T-helper 17 cell (primary cell): ENCODE results near the gene RFX2. TPM values are rescaled to one million over a fixed set of nuclear protein-coding genes. Genes with fewer than 3 reads are reported as not detected.

Experiments used
- ATAC-seq: fragments of 150-1000 bp; cut with Tn5 transposase; 2 replicates; pipeline ENCODE4 v1.10.0; 2021; ENCODE audit warnings: mild to moderate bottlenecking, moderate library complexity
- DNase-seq, 3 donors: peaks; one replicate each; pipeline versions ENCODE4 v3.0.0 to v3.0.0-alpha.2; 2020 to 2021
- H3K9me3 ChIP-seq: one replicate; pipeline ENCODE4 v1.7.0; 2013; ENCODE audit warnings: low read length, mild to moderate bottlenecking; ENCODE audit not compliant: control insufficient read depth, poor library complexity, severe bottlenecking
- H3K27ac Mint-ChIP-seq: one replicate; pipeline ENCODE4 v1.8.0; 2022; ENCODE audit warnings: mild to moderate bottlenecking, moderate library complexity, mixed read lengths
- H3K27me3 Mint-ChIP-seq: one replicate; pipeline ENCODE4 v1.8.0; 2022; ENCODE audit warnings: mixed read lengths
- H3K36me3 Mint-ChIP-seq: one replicate; pipeline ENCODE4 v1.8.0; 2022; ENCODE audit warnings: low read depth, mixed read lengths
- H3K4me1 Mint-ChIP-seq: one replicate; pipeline ENCODE4 v1.8.0; 2022; ENCODE audit warnings: mild to moderate bottlenecking, mixed read lengths
- H3K4me3 Mint-ChIP-seq: one replicate; pipeline ENCODE4 v1.8.0; 2022; ENCODE audit warnings: mild to moderate bottlenecking, moderate library complexity, mixed read lengths
- total RNA-seq, 4 donors: library from RNA in 2 of 4; stranded (reverse) in 2 of 4; gene quantifications; one replicate each; pipeline ENCODE4 v1.2.3 and lab custom pipeline; 2022 to 2026

Gene RFX2
- total RNA-seq, 2 donors from 2014 or later, result 9.0 to 23.3 TPM

DNA sequence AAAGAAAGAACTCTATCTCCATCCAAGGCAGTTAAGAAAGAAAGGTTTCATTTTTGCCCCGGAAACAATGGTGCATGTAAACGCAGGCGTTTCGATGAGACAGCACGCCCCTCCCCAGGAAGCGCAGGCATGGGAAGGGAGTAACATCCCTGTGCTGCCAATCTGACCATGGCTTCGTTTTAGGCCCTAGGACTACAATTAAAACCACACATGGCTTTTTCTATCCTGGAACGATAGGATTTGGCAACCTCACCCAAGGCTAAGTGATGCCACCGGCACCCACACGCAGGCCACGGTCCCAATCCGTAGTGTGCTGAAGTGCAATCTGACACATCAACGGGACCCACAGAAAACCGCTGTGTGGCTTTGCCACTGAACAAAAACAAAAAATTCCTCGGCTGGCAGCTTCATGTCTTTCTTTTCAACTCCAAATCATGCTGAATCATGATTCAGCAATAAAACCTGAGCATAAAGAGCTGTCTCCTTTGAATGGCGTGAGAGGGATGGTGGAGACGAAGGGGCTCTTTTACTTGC, 156.6 kb downstream of the RFX2 start:
- ATAC-seq (peak; percentile 42), DNase-seq (no peak)
- Mint-ChIP-seq H3K36me3 (no peaks in the 10 kb centered on the region), H3K4me1 (peaks cover 62% of the 10 kb centered on the region), H3K4me3 (peak overlapping the region; percentile 79), H3K27me3 (no peaks in the 10 kb centered on the region), H3K27ac (peak overlapping the region; percentile 97)
- H3K9me3 ChIP-seq, result no peaks in the 10 kb centered on the region

DNA sequence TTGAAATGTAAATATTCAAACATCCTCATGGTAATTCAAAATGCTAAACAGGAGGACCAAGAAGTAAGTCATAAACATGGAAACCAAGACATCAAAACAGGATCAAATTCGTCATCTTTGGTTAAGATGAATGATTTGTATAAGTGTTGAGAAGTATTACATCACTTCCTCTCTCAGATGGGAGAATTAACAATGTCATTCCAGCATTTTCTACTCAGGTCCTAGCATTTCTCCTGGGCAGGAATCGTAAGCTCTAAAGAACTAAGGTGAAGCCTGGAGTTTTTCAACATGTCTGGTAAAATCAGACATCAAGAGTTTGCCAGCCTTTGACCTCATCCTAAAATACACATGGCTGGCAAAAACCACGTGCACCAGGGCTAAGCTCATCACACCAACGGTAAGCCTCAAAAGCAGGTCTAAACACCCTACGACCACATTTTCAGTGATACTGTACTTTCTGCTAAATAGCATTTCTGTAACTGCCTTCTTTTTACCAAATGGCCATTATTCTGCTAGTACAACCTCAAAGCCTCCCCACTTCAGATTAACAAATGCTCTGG, 157.2 kb downstream of the RFX2 start:
- no peak for ATAC-seq
- H3K27ac Mint-ChIP-seq, result peak overlapping the region; percentile 97
- peaks cover 66% of the 10 kb centered on the region for H3K4me1 Mint-ChIP-seq
- H3K9me3 ChIP-seq, result no peaks in the 10 kb centered on the region
- DNase-seq, result no peak
- H3K27me3 Mint-ChIP-seq, result no peaks in the 10 kb centered on the region
- H3K4me3 Mint-ChIP-seq, result peak overlapping the region; percentile 79
- H3K36me3 Mint-ChIP-seq, result no peaks in the 10 kb centered on the region

DNA sequence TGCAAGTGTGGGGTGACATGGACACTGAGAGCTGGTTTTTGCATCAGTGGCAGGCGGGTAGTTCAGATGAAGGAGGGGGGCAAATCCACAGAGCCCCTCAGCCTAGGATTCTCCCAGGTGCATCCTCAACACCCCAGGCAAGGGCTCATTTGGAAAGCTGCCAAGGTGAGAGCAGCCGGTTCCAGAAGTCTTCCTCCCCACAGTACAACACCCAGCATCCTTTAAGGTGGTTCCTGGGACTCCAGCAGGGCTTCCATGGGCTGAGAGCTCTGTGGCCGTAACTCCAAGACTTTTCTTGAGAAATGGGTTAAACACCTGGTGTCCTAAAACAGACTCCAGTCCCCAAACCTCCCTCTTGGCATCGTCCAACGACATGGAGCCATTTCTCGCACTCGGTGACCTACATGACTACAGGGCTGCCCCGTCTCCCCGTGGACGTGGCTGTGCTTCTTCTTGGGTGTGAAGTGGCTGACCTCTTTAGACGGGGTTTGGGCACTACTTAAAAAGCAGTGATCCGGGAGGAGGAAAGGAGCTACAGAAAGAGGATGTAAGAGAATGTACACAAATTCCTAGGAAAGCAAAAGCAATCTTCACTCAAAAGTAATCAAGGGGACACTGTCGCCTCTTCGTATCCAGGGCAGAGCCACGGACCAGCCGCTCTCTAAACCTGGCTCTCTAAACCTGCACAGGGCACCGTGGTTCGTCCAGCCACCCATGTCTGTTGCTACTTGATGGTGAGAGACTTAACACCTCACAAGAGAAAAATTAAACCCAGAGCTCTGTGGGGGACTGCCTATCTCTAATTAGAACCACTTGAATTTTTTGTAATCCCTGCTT, 157.9 kb downstream of the RFX2 start:
- no peaks in the 10 kb centered on the region for H3K36me3 Mint-ChIP-seq
- ATAC-seq (no peak), DNase-seq (no peak)
- peak overlapping the region; percentile 97 for H3K27ac Mint-ChIP-seq
- no peaks in the 10 kb centered on the region for H3K27me3 Mint-ChIP-seq
- no peaks in the 10 kb centered on the region for H3K9me3 ChIP-seq
- peaks cover 67% of the 10 kb centered on the region for H3K4me1 Mint-ChIP-seq
- H3K4me3 Mint-ChIP-seq, result peak overlapping the region; percentile 19

DNA sequence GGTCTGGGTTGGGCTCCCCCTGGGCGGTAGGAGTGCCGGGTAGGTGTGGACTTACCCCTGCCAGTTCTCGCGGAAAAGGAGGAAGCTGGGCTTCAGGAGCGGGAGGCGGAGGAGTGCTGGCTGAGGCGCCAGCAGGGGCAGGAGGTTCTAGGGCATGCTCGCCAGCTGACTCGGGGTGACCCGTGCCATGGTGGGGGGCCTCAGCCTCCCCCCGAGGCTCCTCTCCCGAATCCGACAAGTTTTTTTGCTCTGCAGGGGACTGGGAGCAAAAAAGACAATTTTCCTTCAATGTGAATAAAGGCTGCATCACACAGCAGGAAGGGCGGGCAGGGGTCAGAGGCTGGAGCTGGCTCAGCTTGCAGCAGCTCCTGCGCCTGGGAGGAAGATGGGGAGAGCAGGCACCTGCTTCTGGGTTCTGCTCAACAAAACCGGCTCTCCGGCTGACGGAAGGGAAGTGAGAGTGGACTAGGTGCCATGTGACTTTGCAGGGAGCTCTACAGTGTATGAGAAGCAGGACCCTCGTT, 158.9 kb downstream of the RFX2 start:
- Mint-ChIP-seq H3K4me3 (peak overlapping the region; percentile 63), H3K36me3 (no peaks in the 10 kb centered on the region), H3K27me3 (no peaks in the 10 kb centered on the region), H3K27ac (peak overlapping the region; percentile 97), H3K4me1 (peaks cover 68% of the 10 kb centered on the region)
- ATAC-seq (no peak), DNase-seq (no peak)
- no peaks in the 10 kb centered on the region for H3K9me3 ChIP-seq

DNA sequence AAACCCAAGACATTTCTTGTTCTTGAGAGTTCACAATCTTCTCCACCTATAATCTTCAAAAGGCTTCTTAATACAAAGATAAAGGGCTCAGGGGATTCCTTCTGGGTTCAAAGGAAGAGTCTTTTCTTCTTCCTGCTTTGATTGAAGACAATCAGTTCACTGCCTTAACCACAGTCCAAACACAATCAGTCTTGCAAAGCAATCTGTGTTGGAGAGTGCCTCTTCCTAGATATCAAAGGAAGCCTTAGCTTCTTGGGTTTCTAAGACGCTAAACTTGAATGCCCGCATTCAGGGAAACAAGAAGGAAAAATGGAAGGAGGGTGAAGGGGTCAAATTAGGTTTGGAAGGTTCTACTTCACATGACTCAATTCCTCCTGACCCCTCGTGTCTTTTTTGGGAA, 159.6 kb downstream of the RFX2 start:
- Mint-ChIP-seq H3K36me3 (no peaks in the 10 kb centered on the region), H3K27ac (peak overlapping the region; percentile 97), H3K4me3 (peak overlapping the region; percentile 87), H3K4me1 (peaks cover 69% of the 10 kb centered on the region), H3K27me3 (no peaks in the 10 kb centered on the region)
- DNase-seq (no peak), ATAC-seq (peak; percentile 41)
- H3K9me3 ChIP-seq, result no peaks in the 10 kb centered on the region

DNA sequence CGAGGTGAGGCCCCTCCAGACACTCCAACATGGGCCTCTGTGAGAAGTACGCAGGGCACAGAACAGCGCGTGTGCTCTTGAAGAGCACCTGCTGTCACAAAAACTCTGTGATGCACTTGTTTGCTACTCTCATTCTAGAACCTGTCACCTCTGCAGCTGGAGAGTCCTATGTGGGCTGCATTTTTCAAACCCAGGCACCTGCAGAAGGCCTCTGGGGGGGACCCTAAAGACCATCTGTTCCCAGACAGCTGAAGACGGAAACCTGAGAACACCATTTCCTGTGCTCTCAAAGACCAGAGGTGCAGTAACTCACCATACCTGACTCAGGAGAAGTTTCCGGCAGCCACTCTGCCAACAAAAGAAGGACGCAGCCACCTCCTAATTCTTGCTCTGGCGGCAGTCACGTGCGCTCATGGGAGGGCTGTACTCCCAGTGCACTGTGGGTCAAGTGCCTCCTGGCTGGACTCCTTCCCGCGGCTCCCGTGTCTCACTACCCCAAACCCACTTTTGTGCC, 160.5 kb downstream of the RFX2 start:
- no peak for DNase-seq
- ATAC-seq, result peak; percentile 61
- Mint-ChIP-seq H3K36me3 (no peaks in the 10 kb centered on the region), H3K27me3 (no peaks in the 10 kb centered on the region), H3K4me1 (peaks cover 73% of the 10 kb centered on the region), H3K4me3 (peak overlapping the region; percentile 87), H3K27ac (peak overlapping the region; percentile 97)
- H3K9me3 ChIP-seq, result no peaks in the 10 kb centered on the region

DNA sequence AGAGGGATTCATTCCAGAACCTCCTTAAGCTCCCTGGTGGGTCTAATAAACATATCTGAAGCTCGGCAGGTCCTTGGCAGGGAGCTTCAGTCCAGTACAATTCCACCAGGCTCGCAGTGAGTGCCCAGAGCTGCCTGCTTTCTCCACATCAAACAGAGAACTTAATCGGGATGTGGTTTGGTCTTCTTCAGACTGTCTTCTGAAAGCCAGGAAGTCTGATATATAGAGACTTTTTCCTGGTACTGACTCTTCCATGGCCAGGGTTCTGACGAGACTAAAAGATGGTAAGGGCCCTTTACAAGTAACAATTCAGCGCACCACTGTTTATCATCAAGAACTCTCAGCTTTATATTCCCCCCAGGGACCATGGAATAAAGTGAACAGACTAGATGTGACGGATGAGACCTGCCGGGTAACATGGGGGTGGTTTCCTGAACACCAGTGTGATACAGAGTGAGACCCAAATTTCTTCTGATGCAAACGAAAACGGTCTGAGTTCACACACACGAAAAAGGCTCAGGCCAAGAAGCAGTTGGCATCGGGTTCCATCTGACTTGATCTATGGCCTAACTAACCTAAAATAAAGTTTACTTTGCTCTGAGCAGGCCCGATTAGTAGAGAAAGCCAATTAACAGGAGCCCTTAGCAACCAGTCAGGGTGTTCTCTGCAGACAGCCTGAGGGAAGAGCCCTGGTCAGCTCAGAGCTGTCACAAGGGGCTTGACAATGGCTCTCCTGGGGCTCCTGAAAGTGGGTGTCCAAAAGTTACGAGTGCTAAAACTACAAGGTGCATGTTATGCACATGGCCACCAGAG, 161.3 kb downstream of the RFX2 start:
- ATAC-seq (peak; percentile 25), DNase-seq (no peak)
- H3K4me1 Mint-ChIP-seq, result peaks cover 70% of the 10 kb centered on the region
- no peaks in the 10 kb centered on the region for H3K27me3 Mint-ChIP-seq
- peak overlapping the region; percentile 87 for H3K4me3 Mint-ChIP-seq
- no peaks in the 10 kb centered on the region for H3K36me3 Mint-ChIP-seq
- H3K27ac Mint-ChIP-seq, result peak overlapping the region; percentile 97
- no peaks in the 10 kb centered on the region for H3K9me3 ChIP-seq

DNA sequence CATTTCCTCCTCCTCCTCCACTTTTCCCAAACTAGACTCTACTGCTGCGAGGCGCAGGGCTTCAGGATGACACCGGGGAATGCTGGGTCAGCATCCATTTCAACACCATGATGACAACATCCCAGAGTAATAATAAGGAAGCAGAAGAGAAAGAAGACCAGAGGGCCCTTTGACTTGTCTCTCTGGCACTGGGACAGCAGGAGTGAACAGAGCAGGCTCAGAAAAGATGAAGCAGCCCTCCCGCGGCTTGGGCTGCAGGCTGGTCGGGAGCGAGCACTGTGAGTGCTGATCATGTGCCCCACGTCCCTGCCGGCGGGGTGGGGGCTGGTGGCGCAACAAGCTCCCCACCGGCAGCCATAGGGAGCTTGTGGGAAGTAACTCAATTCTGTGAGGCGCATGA, 162.9 kb downstream of the RFX2 start:
- Mint-ChIP-seq H3K27me3 (no peaks in the 10 kb centered on the region), H3K4me3 (peak overlapping the region; percentile 33), H3K36me3 (no peaks in the 10 kb centered on the region), H3K27ac (peak overlapping the region; percentile 97), H3K4me1 (peaks cover 57% of the 10 kb centered on the region)
- DNase-seq (no peak), ATAC-seq (no peak)
- no peaks in the 10 kb centered on the region for H3K9me3 ChIP-seq

DNA sequence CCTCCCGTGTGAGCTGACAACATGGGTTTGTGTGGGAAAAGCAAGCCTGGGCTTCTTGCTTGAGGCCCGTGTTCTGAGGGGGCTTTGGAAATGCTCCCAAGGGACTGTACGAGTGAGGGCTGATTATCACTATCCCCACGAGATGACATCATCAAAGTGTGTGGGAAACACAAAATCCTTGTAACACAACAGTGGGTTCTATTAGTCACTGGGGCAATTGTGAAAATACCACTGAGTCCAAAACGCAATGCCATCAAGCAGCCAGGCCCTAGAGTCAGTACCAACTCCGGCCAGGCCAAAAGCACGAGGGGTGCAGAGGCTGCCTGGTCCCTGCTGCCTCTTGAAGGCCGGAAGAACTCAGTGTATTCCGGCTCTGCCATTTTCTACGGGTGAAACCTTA, 166.7 kb downstream of the RFX2 start:
- no peak for ATAC-seq
- H3K4me1 Mint-ChIP-seq, result peaks cover 26% of the 10 kb centered on the region
- H3K27ac Mint-ChIP-seq, result peak overlapping the region; percentile 97

More for the DNA sequence above, 166.7 kb downstream of the RFX2 start:
- no peaks in the 10 kb centered on the region for H3K9me3 ChIP-seq
- H3K36me3 Mint-ChIP-seq, result no peaks in the 10 kb centered on the region
- no peak for DNase-seq
- H3K27me3 Mint-ChIP-seq, result no peaks in the 10 kb centered on the region
- H3K4me3 Mint-ChIP-seq, result no peak overlapping the region

Other genes with a start within 250 kb of the RFX2 start
- 1 to 10 TPM; 2.2 to 3.7 TPM for gene FUT5, start 240.0 kb downstream of the RFX2 start, total RNA-seq
- gene NDUFA11, start 206.7 kb downstream of the RFX2 start, total RNA-seq, result 100 to 1,000 TPM; 102 to 108 TPM
- gene VMAC, start 205.6 kb downstream of the RFX2 start, total RNA-seq, result 10 to 100 TPM; 24.6 TPM
- 10 to 100 TPM; 41.0 to 47.1 TPM for gene CAPS, start 196.2 kb downstream of the RFX2 start, total RNA-seq
- gene RANBP3, start 132.4 kb downstream of the RFX2 start, total RNA-seq, result 10 to 100 TPM; 76.8 to 86.9 TPM
- gene ACSBG2, start 25.2 kb upstream of the RFX2 start, total RNA-seq, result not detected
- gene MLLT1, start 169.5 kb upstream of the RFX2 start, total RNA-seq, result 10 to 100 TPM; 27.1 to 30.3 TPM
- gene ACER1, start 223.1 kb upstream of the RFX2 start, total RNA-seq, result 1 to 10 TPM in 1 of 2 donors, under 1 TPM in 1; 0.99 to 1.5 TPM